Activated CD4-positive, alpha-beta memory T cell treated with anti-CD3 and anti-CD28 coated beads, Interleukin-2, amount 10 ng/mL, durations not matched to agents 7 days and 5 days (primary cell): Measurements from ENCODE around the gene OR2L3. TPM values are rescaled to one million over a fixed set of nuclear protein-coding genes. Genes with fewer than 3 reads are reported as not detected.
"Not testable (repeated sequence)": the region's sequence is repeated elsewhere in the genome, so short reads cannot be mapped to it uniquely, and the experiment has no call there.

ENCODE experiments used
- CTCF ChIA-PET: fragments of 350-600 bp; sonication (Branson Sonifier 250); formaldehyde crosslinking; loops from one replicate; lab custom pipeline; 2021; ENCODE audit warnings: antibody characterized with exemption, inconsistent platforms; lab: Charles Lee
- POLR2A ChIA-PET: fragments of 350-600 bp; sonication (Branson Sonifier 250); formaldehyde crosslinking; loops from one replicate; lab custom pipeline; 2021; ENCODE audit warnings: antibody characterized with exemption; lab: Charles Lee
- DNase-seq: peaks from one replicate; pipeline ENCODE4 v3.0.0-alpha.2; 2020
- H3K27ac Mint-ChIP-seq: one replicate; pipeline ENCODE4 v1.8.0; 2021; ENCODE audit warnings: mild to moderate bottlenecking, mixed read lengths
- H3K27me3 Mint-ChIP-seq: one replicate; pipeline ENCODE4 v1.8.0; 2021; ENCODE audit warnings: mixed read lengths
- H3K36me3 Mint-ChIP-seq: one replicate; pipeline ENCODE4 v1.8.0; 2021; ENCODE audit warnings: low read depth, mixed read lengths
- H3K4me1 Mint-ChIP-seq: one replicate; pipeline ENCODE4 v1.8.0; 2021; ENCODE audit warnings: mixed read lengths
- H3K4me3 Mint-ChIP-seq: one replicate; pipeline ENCODE4 v1.8.0; 2021; ENCODE audit warnings: mild to moderate bottlenecking, mixed read lengths
- H3K9me3 Mint-ChIP-seq: one replicate; pipeline ENCODE4 v1.8.0; 2021; ENCODE audit warnings: mixed read lengths
- total RNA-seq, 2 experiments: library from RNA; stranded (reverse); gene quantifications; one replicate each; pipeline ENCODE4 v1.2.3, GENCODE V29; 2021

OR2L3 gene
- total RNA-seq, 2 experiments from 2014 or later: not detected

DNA sequence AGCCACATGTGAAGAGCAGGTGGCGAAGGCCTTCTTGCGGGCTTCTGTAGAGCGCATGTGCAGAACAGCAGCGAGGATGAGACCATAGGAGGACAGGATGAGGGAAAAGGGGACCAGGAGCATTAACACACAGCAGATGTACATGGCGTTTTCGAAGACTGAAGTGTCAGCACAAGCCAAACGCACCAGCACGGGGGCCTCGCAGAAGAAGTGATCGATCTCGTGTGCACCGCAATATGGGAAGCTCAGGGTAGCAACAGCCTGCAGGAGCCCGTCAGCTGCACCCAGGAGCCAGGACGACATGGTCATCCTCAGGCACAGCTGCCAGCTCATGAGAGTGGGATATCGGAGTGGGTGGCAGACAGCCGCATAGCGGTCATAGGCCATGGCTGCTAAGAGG, 37.2 kb downstream of the OR2L3 start:
- POLR2A ChIA-PET, H3K4me3 Mint-ChIP-seq, H3K27ac Mint-ChIP-seq, H3K36me3 Mint-ChIP-seq, H3K27me3 Mint-ChIP-seq, H3K4me1 Mint-ChIP-seq, CTCF ChIA-PET, DNase-seq: not testable (repeated sequence)
- peaks cover 12% of the 10 kb centered on the region for H3K9me3 Mint-ChIP-seq

DNA sequence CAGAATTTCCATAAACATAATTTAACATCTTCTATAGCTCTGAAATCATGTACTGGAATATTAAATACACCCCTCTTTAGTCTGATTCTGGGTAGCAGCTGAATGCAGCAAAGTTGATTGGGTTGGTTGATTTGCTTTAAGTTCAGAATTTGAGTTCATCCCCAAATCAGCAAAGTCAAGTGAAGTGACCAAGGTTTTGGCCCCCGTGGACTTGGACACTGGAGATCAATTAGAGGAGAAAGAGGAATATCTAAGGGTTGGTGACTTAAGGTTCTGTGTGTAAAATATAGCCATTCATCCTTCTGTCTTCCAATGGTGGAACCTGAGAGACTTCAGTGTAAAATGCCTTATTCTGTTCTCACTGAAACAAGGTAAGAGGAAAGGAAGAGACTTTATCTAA, 48.2 kb downstream of the OR2L3 start, which contains the start of gene OR2L13:
Gene OR2L13 (plus strand): TSS at position 301 of the 400 bp plus-strand sequence. CDS start 4,192 bp downstream, outside the sequence.
- CTCF ChIA-PET: no interaction called here
- no peak within 1 kb of the TSS for H3K27ac Mint-ChIP-seq

DNA sequence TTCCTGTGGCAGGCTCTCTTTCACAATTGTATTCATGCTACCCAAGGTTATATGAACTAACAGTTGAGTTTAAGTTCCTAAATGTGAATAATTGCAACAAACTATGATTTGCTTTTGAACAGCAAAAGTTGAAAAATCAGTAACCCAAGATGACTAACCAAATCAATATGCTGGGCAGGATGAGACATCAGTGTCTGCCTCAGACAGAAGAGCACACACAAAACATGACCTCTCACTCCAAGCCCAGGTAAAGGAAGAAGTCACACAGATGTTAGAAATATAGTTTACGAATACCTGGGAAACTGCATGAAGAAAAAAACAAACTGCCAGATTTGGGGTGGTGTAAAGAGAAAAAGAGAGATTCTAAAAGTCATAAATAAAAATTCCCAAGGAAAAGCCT, 51.9 kb downstream of the OR2L3 start:
- H3K9me3 Mint-ChIP-seq: peaks cover 8% of the 10 kb centered on the region
- H3K27ac Mint-ChIP-seq: no peak overlapping the region
- CTCF ChIA-PET: no interaction called here
- H3K4me3 Mint-ChIP-seq: no peak overlapping the region
- no peaks in the 10 kb centered on the region for H3K36me3 Mint-ChIP-seq
- no peaks in the 10 kb centered on the region for H3K27me3 Mint-ChIP-seq
- DNase-seq: no peak
- H3K4me1 Mint-ChIP-seq: no peaks in the 10 kb centered on the region
- POLR2A ChIA-PET: no interaction called here

More for the DNA sequence above, 48.2 kb downstream of the OR2L3 start, which contains the start of gene OR2L13:
- POLR2A ChIA-PET: no interaction called here
- Mint-ChIP-seq H3K27me3 (no peaks in the 10 kb centered on the region), H3K36me3 (no peaks in the 10 kb centered on the region), H3K4me1 (no peaks in the 10 kb centered on the region), H3K4me3 (no peak within 1 kb of the TSS), H3K9me3 (peaks cover 6% of the 10 kb centered on the region)
- no peak for DNase-seq

DNA sequence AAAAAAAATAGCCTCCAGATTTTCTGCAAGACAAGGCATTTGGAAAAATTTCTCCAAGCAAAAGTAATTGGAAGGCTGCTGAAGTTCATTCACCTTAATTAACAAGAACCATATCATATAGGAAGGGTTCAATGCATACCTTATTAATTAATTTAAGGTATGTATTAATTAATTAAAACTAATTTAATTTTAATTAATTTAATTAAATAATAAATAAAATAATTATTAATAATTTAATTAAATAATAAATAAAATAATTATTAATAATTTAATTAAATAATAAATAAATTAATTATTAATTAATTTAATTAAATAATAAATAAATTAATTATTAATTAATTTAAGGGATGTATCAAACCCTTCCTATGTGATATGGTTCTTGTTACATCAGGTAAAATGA, 56.2 kb downstream of the OR2L3 start:
- Mint-ChIP-seq H3K9me3 (peaks cover 10% of the 10 kb centered on the region), H3K36me3 (no peaks in the 10 kb centered on the region), H3K4me1 (no peaks in the 10 kb centered on the region), H3K27me3 (no peaks in the 10 kb centered on the region), H3K27ac (no peak overlapping the region), H3K4me3 (no peak overlapping the region)
- ChIA-PET CTCF (no interaction called here), POLR2A (no interaction called here)
- no peak for DNase-seq

DNA sequence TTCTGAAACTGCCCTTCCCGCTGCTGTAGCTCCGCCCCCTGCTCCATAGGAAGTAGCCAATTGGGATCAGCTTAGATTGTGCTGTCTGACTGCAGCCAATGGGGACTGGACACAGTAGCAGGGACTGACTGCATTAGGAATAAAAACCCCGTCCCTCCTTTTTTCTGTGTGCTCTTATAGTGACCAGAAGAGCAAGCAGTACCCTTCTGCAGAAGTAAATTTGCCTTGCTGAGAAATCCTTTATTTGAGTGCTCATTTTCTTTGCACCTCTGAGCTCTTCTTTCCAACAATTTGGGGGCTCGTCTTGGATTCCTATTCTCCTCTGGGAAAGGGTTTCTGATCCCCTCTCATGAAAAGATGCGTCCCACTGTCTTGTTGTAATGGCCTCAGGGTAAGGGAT, 64.5 kb downstream of the OR2L3 start:
- Mint-ChIP-seq H3K27me3 (no peaks in the 10 kb centered on the region), H3K4me1 (no peaks in the 10 kb centered on the region), H3K4me3 (no peak overlapping the region), H3K27ac (no peak overlapping the region), H3K9me3 (peaks cover 39% of the 10 kb centered on the region), H3K36me3 (no peaks in the 10 kb centered on the region)
- CTCF ChIA-PET: no interaction called here
- no peak for DNase-seq
- POLR2A ChIA-PET: no interaction called here

Other genes with a start within 250 kb of the OR2L3 start
- not detected for gene OR14A16, start 222.7 kb upstream of the OR2L3 start, total RNA-seq
- gene OR11L1, start 204.9 kb upstream of the OR2L3 start, total RNA-seq: not detected
- under 1 TPM; 0.58 to 0.73 TPM for gene TRIM58, start 189.6 kb upstream of the OR2L3 start, total RNA-seq
- gene OR2W3, start 151.2 kb upstream of the OR2L3 start, total RNA-seq: under 1 TPM in 1 of 2 experiments, not detected in 1; 0.30 TPM
- gene OR2T8, start 126.6 kb upstream of the OR2L3 start, total RNA-seq: not detected
- not detected for gene OR2AJ1, start 121.9 kb upstream of the OR2L3 start, total RNA-seq
- not detected for gene OR2L8, start 98.0 kb upstream of the OR2L3 start, total RNA-seq
- not detected for gene OR2AK2, start 81.6 kb upstream of the OR2L3 start, total RNA-seq
- not detected for gene OR2L5, start 33.2 kb upstream of the OR2L3 start, total RNA-seq
- under 1 TPM; 0.10 TPM for gene OR2L2, start 16.8 kb upstream of the OR2L3 start, total RNA-seq
- not detected for gene OR2L13, start 48.3 kb downstream of the OR2L3 start, total RNA-seq
- gene OR2M5, start 98.3 kb downstream of the OR2L3 start, total RNA-seq: not detected
- gene OR2M2, start 128.0 kb downstream of the OR2L3 start, total RNA-seq: not detected
- not detected for gene OR2M3, start 150.4 kb downstream of the OR2L3 start, total RNA-seq
- not detected for gene OR2M4, start 184.6 kb downstream of the OR2L3 start, total RNA-seq
- gene OR2T33, start 231.1 kb downstream of the OR2L3 start, total RNA-seq: not detected